B cell (primary cell): ENCODE measurements around the gene HCRTR2. TPM values are rescaled to one million over a fixed set of nuclear protein-coding genes. Genes with fewer than 3 reads are reported as not detected.

Experiments
- ATAC-seq: fragments of 200-7000 bp; cut with Tn5 transposase; one replicate; pipeline ENCODE4 v1.10.0; 2021; ENCODE audit warnings: low read depth, mild to moderate bottlenecking, moderate number of reproducible peaks, moderate library complexity
- CTCF ChIA-PET: fragments of 350-600 bp; sonication (Branson Sonifier 250); formaldehyde crosslinking; loops from one replicate; lab custom pipeline; 2021; ENCODE audit warnings: antibody characterized with exemption, inconsistent platforms; lab: Charles Lee
- POLR2A ChIA-PET: fragments of 350-600 bp; sonication (Branson Sonifier 250); formaldehyde crosslinking; loops from one replicate; lab custom pipeline; 2021; ENCODE audit warnings: antibody characterized with exemption; lab: Charles Lee
- DNase-seq: peaks from one replicate; pipeline ENCODE4 v3.0.0; 2013
- H2AFZ ChIP-seq: 2 replicates; pipeline ENCODE4 v1.6.1; 2012; ENCODE audit warnings: mild to moderate bottlenecking, low read depth, low read length; ENCODE audit not compliant: insufficient read depth, poor library complexity, severe bottlenecking
- H3K27ac ChIP-seq, 2 donors: 1 replicate in 1 of 2; 2 replicates in 1 of 2; pipeline ENCODE4 v1.5.1; 2012 to 2013; ENCODE audit warnings: low read length in 2 of 2, mild to moderate bottlenecking in 2 of 2, moderate library complexity in 1 of 2
- H3K27me3 ChIP-seq, 4 experiments: fragments of 200-600 bp in 1 of 4; sonication (generic) in 1 of 4; replicated peaks in 1 of 4; 1 replicate in 2 of 4; 2 replicates in 2 of 4; pipeline versions ENCODE4 v1.6.1 to v1.7.0; 2013 to 2016; ENCODE audit warnings: low read length in 3 of 4, mild to moderate bottlenecking in 2 of 4, mixed read lengths in 1 of 4, moderate library complexity in 1 of 4; ENCODE audit not compliant: insufficient read depth in 4 of 4, control insufficient read depth in 3 of 4; ENCODE audit errors: control extremely low read depth in 1 of 4
- H3K36me3 ChIP-seq, 2 experiments: replicated peaks in 1 of 2; 1 replicate in 1 of 2; 2 replicates in 1 of 2; pipeline versions ENCODE4 v1.6.1 to v1.7.1; 2013; ENCODE audit warnings: low read length in 1 of 2; ENCODE audit not compliant: insufficient read depth in 2 of 2, control insufficient read depth in 1 of 2; ENCODE audit errors: control extremely low read depth in 1 of 2, extremely low read depth in 1 of 2
- H3K4me1 ChIP-seq, 2 donors: fragments of 200-600 bp in 1 of 2; sonication (generic) in 1 of 2; 1 replicate in 1 of 2; 2 replicates in 1 of 2; pipeline versions ENCODE4 v1.5.1 to v1.6.1; 2013 to 2017; ENCODE audit warnings: low read length in 2 of 2; ENCODE audit not compliant: control insufficient read depth in 2 of 2, insufficient read depth in 2 of 2
- H3K4me2 ChIP-seq: replicated peaks from 2 replicates; pipeline ENCODE3; 2012; ENCODE audit warnings: mild to moderate bottlenecking, low read depth, low read length; ENCODE audit not compliant: poor library complexity, severe bottlenecking
- H3K4me3 ChIP-seq, 5 experiments: fragments of 200-600 bp in 1 of 5; sonication (generic) in 1 of 5; 1 replicate in 3 of 5; 2 replicates in 2 of 5; pipeline versions ENCODE4 v1.5.1 to v1.7.0; 2011 to 2016; ENCODE audit warnings: low read length in 4 of 5, mild to moderate bottlenecking in 4 of 5, low read depth in 2 of 5, control low read depth in 1 of 5, moderate library complexity in 1 of 5; ENCODE audit not compliant: insufficient read depth in 1 of 5; ENCODE audit errors: control extremely low read depth in 1 of 5, extremely low read depth in 1 of 5
- H3K79me2 ChIP-seq: fragments of 200-600 bp; sonication (generic); one replicate; pipeline ENCODE4 v1.6.0; 2016; ENCODE audit warnings: low read length; ENCODE audit not compliant: control insufficient read depth, insufficient read depth
- H3K9ac ChIP-seq: fragments of 200-600 bp; sonication (generic); 2 replicates; pipeline ENCODE4 v1.6.1; 2017; ENCODE audit warnings: mild to moderate bottlenecking, low read length, moderate library complexity
- H3K9me3 ChIP-seq, 3 donors: one replicate each; pipeline versions ENCODE4 v1.6.1 to v1.7.1; 2013; ENCODE audit warnings: low read length in 2 of 3; ENCODE audit not compliant: control insufficient read depth in 2 of 3, insufficient read depth in 1 of 3; ENCODE audit errors: control extremely low read depth in 1 of 3
- H4K20me1 ChIP-seq: 2 replicates; pipeline ENCODE4 v1.6.0; 2012; ENCODE audit warnings: mild to moderate bottlenecking, low read length; ENCODE audit not compliant: insufficient read depth, control insufficient read depth, poor library complexity, severe bottlenecking
- H3K27ac Mint-ChIP-seq: one replicate; pipeline ENCODE4 v1.8.0; 2021; ENCODE audit warnings: mixed read lengths
- H3K27me3 Mint-ChIP-seq: one replicate; pipeline ENCODE4 v1.8.0; 2021; ENCODE audit warnings: mixed read lengths
- H3K4me1 Mint-ChIP-seq: one replicate; pipeline ENCODE4 v1.8.0; 2021; ENCODE audit warnings: mixed read lengths
- H3K4me3 Mint-ChIP-seq: one replicate; pipeline ENCODE4 v1.8.0; 2021; ENCODE audit warnings: mixed read lengths
- H3K9me3 Mint-ChIP-seq: one replicate; pipeline ENCODE4 v1.8.0; 2022; ENCODE audit warnings: mixed read lengths; ENCODE audit not compliant: insufficient read depth
- EZH2 ChIP-seq: IDR thresholded peaks from 2 replicates; pipeline ENCODE4 v1.6.1; 2012; ENCODE audit warnings: borderline replicate concordance, low read depth, mild to moderate bottlenecking, moderate library complexity, low read length; ENCODE audit not compliant: insufficient read depth, poor library complexity, severe bottlenecking
- intact Hi-C: fragments of 100-400 bp; cut with micrococcal nuclease; formaldehyde crosslinking; loops from one replicate; pipeline ENCODE4 v1.10.0; 2022
- polyA plus RNA-seq: library from polyadenylated mRNA; depleted of rRNA; stranded (reverse); fragments of >200 nt; gene quantifications from 2 replicates; pipeline ENCODE4 v1.2.3, GENCODE V29; 2012
- total RNA-seq, 2 donors: library from RNA; stranded (reverse); fragments of 120-200 nt in 1 of 2; gene quantifications; 1 replicate in 1 of 2; 2 replicates in 1 of 2; pipeline versions ENCODE4 v1.2.3 to v1.2.4, GENCODE V29; 2013 to 2022
- TF ChIP-seq, protein P1 (sequence below): fragments of 200-600 bp; IDR thresholded peaks from one replicate; pipeline ENCODE4 v1.8.0; 2022; ENCODE audit warnings: antibody characterized with exemption, mild to moderate bottlenecking

The HCRTR2 gene
- total and polyA plus RNA-seq, 2 donors (not counting 1 experiment from before 2014, with no cell fraction given), result not detected

DNA sequence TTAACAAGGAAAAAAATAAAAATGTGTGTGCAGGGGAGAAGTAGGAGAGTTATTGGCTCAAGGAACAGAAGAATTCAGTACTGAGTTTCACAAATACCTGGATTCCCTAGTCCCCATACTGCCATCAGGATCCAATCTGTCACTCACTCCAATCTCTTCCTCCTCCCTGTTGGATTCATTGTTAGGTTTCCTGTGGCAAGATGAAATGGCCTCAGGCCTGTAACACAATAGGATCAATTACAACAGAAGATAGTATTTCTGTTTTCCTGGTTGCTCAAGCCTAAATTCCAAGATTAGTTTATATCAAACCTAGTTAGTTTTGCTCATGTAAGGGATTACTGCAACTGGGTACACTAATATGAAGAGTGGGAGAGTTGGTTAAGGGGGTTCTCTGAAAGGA lies 24.4 kb downstream of the HCRTR2 start:
- Histone ChIP-seq H3K27me3 (no peaks in the 10 kb centered on the region), H3K9ac (no peak overlapping the region), H3K36me3 (no peaks in the 10 kb centered on the region), H3K27ac (no peak overlapping the region), H3K4me3 (no peak overlapping the region), H3K4me1 (no peaks in the 10 kb centered on the region), H3K79me2 (no peaks in the 10 kb centered on the region), H4K20me1 (no peaks in the 10 kb centered on the region), H3K4me2 (no peak overlapping the region), H3K9me3 (no peaks in the 10 kb centered on the region), H2AFZ (no peak overlapping the region)
- ATAC-seq, result no peak
- ChIA-PET CTCF (no interaction called here), POLR2A (no interaction called here)
- H3K27me3 Mint-ChIP-seq, result no peaks in the 10 kb centered on the region
- H3K4me1 Mint-ChIP-seq, result no peaks in the 10 kb centered on the region
- no peak overlapping the region for H3K27ac Mint-ChIP-seq
- TF ChIP-seq, protein P1, sequence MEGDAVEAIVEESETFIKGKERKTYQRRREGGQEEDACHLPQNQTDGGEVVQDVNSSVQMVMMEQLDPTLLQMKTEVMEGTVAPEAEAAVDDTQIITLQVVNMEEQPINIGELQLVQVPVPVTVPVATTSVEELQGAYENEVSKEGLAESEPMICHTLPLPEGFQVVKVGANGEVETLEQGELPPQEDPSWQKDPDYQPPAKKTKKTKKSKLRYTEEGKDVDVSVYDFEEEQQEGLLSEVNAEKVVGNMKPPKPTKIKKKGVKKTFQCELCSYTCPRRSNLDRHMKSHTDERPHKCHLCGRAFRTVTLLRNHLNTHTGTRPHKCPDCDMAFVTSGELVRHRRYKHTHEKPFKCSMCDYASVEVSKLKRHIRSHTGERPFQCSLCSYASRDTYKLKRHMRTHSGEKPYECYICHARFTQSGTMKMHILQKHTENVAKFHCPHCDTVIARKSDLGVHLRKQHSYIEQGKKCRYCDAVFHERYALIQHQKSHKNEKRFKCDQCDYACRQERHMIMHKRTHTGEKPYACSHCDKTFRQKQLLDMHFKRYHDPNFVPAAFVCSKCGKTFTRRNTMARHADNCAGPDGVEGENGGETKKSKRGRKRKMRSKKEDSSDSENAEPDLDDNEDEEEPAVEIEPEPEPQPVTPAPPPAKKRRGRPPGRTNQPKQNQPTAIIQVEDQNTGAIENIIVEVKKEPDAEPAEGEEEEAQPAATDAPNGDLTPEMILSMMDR, result no peak
- TF ChIP-seq EZH2, result no peak
- no peaks in the 10 kb centered on the region for H3K9me3 Mint-ChIP-seq
- no peak for DNase-seq
- intact Hi-C loops, result no loop called here
- H3K4me3 Mint-ChIP-seq, result no peak overlapping the region

DNA sequence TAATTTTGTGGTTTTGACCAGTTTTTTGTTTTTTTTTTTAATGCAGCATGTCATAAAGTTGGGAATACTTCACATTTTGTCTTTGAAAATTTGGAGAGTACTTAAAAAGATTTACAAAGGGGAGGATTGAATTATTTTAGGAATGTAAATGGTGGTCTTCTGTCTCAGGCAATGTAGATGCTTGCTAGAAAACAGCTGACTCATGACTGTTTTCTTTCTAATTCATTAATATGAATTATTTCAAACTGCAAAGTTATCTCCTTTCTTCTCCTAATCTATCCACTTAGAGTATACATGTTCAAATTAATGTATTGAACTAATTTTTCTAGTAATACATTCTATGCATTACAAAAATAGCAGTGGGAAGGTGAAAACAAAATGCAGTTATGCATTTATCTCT lies 24.9 kb downstream of the HCRTR2 start:
- DNase-seq (no peak), ATAC-seq (no peak)
- H3K27me3 Mint-ChIP-seq, result no peaks in the 10 kb centered on the region
- Histone ChIP-seq H3K27me3 (no peaks in the 10 kb centered on the region), H3K36me3 (no peaks in the 10 kb centered on the region), H4K20me1 (no peaks in the 10 kb centered on the region), H3K27ac (no peak overlapping the region), H3K9me3 (no peaks in the 10 kb centered on the region), H3K4me2 (no peak overlapping the region), H3K79me2 (no peaks in the 10 kb centered on the region), H3K9ac (no peak overlapping the region), H3K4me3 (no peak overlapping the region), H2AFZ (no peak overlapping the region), H3K4me1 (no peaks in the 10 kb centered on the region)
- H3K4me3 Mint-ChIP-seq, result no peak overlapping the region
- intact Hi-C loops, result no loop called here
- no peak for TF ChIP-seq EZH2
- TF ChIP-seq, protein P1, result no peak
- POLR2A ChIA-PET, result no interaction called here
- H3K9me3 Mint-ChIP-seq, result no peaks in the 10 kb centered on the region
- H3K27ac Mint-ChIP-seq, result no peak overlapping the region
- no peaks in the 10 kb centered on the region for H3K4me1 Mint-ChIP-seq
- CTCF ChIA-PET, result no interaction called here
